Measurements from ENCODE around the gene CCDC197.
A peak's percentile ranks its signal among the peaks of the same experiment; 100 is the strongest.

GRCh38 chr14:94019329-94019728, 22.2 kb downstream of the CCDC197 start:
- TF ChIP-seq, protein P1, sequence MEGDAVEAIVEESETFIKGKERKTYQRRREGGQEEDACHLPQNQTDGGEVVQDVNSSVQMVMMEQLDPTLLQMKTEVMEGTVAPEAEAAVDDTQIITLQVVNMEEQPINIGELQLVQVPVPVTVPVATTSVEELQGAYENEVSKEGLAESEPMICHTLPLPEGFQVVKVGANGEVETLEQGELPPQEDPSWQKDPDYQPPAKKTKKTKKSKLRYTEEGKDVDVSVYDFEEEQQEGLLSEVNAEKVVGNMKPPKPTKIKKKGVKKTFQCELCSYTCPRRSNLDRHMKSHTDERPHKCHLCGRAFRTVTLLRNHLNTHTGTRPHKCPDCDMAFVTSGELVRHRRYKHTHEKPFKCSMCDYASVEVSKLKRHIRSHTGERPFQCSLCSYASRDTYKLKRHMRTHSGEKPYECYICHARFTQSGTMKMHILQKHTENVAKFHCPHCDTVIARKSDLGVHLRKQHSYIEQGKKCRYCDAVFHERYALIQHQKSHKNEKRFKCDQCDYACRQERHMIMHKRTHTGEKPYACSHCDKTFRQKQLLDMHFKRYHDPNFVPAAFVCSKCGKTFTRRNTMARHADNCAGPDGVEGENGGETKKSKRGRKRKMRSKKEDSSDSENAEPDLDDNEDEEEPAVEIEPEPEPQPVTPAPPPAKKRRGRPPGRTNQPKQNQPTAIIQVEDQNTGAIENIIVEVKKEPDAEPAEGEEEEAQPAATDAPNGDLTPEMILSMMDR (IDR thresholded peaks at IDR 0.05), result peak in 1 of 7 experiments; percentile 4
- no peak for TF ChIP-seq POLR2A (IDR thresholded peaks at IDR 0.05)

All from body of pancreas (tissue), 4 donors.